ENCODE data around the gene DNAJB8.

DNAJB8 gene

DNA sequence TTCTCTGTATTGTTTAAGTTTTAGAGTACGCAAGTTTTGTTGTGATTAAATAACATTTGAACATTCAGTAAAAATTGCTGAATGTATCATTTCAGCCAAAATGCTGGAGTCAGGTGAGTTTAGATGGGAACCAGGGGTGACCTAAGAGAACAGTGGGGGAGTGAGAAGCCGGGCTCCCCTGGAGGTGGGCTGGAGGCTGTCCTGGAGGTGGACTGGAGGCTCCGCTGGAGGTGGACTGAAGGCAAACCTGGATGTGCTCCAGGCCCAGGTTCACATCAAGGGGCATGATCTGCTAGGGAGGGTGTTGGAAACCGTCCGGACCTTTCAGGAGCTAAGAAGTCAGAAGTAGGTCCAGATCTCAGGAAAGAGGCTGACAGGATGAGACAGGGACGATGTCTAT, 23.7 kb downstream of the DNAJB8 start:
- no peak for DNase-seq

DNA sequence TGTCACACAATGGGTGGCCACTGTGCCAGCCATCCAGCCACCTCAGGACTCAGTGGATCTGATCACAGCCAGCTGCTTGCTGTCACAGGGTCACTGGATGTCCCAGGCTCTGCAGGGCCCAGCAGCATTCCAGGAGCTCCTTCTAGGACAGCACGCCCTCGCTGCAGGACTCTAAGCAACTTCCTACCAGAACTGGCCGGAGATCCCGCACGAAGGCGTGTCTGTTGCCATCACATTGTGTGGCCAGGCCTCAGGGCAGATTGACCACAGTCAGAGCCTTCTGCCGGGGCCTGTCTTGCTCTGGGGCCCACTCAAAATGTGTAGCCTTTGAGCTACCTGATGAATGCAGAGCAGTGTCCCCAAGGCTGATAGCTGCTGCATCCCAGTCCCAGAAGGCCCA, 24.6 kb downstream of the DNAJB8 start:
- no peak for DNase-seq

DNA sequence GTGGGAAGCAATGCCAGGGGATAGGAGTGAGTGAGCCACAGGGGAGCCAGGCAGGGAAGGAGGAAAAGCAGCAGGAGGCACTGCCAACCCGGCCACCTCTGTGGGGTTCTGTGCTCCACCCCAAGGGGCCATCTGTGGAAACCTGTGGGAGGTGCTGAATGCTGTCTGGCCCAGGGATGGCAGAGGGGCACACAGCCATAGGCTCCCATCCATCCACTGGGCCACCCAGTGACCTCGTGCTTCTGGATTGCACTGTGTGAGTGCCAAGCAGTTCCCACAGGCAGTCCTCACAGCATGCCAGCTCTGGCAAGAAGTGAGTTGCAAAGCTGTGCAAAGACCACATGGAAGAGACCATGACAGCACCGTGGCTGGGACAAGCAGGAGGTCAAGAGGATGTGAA, 27.5 kb downstream of the DNAJB8 start:
- DNase-seq = no peak

DNA sequence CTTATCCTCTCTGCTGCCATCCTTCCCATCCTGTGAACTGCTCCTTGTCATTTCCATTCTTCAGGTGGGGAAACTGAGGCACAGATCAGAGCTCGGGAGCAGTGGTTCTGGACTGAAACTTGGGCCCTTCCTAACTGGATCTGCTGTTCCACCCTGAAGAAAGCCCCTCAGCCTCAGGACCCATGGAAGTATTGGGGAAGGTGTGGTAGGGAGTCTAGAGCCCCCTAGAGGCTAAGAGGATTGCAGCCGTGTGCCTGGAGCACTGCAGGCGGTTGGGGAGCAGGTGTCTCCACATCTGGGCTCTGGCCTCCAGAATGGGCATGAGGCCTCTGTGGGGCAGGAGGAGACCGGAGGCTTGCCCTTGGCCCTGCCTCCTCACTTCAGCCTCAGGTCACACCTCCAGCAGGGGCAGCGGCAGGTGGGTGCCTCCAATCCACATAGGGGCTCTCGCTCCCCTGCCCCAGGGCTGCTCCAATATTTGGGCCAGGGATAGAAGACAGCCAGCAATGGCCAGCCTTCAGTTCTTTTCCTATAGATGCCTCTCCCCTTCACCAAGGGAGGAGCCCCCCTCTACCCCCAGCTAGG, 28.1 kb downstream of the DNAJB8 start:
- DNase-seq = no peak

DNA sequence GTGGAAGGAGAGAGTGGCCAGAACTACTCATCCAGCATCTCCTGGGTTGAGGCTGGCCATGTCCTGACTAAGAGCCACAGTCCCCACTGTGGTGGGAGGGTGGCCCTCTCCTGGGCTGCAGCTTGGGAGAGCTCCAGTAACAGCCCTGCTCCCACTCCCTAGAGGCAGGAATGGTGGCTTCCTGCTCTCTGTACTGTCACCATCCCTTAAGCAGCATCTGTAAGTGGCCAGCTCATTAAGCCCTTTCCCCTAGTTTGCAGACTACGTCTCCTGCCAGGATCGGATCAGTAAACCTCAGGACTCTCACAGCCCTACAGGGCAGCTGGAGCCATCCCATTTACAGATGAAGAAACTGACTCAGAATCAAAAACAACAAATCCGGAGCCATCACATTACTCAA, 30.5 kb downstream of the DNAJB8 start:
- DNase-seq = no peak

DNA sequence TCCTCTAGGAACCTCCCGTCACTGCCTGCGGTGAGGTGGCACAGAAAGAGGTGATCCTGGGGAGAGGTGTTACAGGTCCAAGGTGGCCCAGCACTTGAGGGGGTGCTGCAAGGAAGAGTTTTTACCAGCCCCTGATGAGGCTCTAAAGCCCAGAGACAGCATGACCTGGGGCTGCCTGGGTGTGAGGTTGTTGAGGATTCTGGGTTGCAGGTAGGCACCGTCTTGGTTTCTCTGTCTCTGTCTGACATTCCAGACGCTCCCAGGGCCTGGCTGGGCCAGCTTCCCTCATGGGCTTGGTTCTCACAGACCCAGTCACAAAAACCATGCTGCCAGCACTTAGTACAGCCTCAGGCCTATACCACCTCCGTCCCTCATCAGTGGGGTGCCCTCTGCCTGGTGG, 31.1 kb downstream of the DNAJB8 start:
- DNase-seq = no peak

DNA sequence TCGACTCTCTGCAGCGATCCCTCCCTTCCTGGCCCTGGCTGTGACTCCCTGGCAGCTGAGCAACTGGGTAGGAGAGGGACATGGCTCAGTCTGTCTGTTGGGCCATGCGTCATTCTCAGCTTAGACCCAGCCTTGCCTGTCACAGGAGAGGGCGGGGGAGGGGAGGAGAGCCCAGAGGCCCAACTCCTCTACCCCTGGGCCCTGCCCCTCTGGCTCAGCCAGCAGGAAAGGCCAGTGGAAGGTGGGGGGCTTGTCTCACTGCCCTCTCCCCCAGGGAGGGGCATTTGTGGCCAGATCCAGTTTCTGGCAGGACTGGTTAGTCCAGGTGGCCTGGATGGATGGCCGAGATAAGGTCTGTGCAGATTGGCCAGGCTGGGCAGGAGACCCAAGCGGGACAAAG, 31.6 kb downstream of the DNAJB8 start:
- DNase-seq = no peak

DNA sequence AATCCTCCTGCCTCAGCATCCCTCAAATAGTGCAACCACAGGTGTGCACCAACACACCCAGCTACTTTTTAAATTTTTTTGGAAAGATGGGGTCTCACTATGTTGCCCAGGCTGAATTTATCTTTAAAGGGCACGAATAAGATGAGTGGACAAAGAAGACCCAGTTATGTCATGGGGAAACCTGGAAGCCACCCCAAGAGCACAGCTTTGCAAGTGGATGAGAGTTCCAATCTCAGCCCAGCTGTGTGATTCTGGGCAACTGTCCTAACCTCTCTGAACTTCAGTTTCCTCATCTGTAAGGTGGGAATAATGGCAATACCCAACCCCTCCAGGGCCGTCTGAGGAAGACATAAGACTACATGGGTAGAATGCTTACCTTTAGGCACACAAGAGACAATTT, 32.2 kb downstream of the DNAJB8 start:
- DNase-seq = no peak

DNA sequence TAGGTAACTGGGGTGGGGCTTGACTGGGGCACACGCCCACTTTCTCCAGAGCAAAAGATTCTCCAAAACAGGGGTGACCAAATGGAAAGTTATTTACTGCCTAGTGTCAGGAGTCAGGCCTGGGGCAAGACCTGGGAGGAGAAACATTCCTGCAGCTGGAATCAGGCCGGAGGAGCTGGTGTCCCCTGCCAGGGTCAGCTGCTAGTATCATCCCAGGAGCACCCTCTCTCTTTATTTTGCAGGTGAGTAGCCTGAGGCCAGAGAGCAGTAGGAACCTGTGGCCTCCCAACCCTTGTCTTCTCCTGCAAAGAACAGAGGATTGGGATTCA, 32.9 kb downstream of the DNAJB8 start:
- DNase-seq = no peak

DNA sequence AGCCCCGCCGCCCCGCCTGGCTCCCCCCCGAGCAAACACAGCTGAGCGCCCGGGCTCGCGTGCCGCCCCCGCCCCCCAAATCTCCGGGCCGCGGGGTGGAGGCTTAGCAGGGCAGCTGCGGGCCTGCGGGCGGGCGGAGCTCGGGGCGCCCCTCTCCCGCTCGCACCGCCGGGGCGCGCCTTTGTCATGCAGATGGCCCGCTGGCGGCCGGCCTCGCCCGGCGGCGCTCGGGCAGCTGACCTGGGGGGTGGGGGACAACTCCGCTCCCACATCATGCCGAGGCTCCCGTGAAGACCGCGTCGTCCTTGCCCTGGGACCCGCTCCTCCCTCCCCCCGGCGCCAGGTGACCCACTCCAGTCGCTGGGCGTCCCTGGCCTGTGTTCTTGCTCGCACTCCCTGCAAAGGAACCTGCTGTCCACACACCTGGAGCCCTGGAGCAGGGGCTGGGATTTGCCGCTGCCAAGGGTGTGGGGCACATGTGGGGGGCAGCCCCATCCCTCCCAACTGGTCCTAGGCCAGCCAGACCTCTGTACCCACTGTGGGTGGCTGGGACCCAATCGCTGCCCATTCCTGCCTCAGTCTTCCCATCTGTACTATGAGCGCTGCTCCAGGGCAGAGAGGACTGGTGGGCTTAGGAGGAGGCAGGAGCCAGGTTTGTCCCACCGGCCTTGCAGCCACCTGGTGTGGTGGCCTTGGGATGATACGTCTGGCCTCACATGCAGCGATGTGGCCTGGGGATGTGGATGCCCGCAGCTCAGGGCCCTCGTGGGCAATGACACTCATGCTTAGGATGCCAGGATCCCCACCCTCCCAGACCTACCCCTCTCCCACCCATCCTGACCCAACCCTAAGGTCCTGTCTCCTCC, 33.5 kb downstream of the DNAJB8 start:
- peak in 1 of 2 experiments; percentile 63 for DNase-seq

DNA sequence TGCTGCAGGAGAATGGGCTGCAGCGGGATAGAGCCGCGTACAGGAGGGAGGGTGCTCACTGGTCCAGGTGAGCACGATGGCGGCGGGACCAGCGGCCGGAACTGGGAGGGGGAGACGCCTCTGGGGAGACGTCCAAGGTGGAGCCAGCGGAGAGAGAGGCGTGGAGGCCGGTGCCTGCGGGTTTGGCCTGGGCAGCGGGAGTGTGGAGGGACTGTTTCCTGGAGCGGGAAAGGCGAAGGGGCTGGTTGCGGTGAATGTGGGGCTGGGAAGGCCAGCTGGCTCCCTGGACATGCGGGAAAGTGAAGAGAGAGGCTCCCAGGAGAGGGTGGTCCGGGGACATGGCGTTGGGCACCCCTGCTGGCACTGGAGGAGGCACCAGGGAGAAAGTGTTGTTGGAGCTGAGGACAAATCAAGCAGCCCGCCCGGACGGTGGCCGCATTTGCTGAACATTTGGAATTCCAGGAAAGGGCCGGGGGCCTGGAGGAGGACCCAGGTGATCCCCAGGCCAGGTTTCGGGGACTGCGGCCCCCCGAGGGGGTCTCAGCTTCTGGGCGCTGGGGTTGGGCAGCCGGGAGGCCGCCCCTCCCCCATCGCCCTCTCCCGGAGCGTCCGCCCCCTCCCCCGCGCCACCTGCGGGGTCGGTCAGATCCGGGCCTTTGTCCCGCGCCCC, 34.3 kb downstream of the DNAJB8 start:
- DNase-seq = no peak

DNA sequence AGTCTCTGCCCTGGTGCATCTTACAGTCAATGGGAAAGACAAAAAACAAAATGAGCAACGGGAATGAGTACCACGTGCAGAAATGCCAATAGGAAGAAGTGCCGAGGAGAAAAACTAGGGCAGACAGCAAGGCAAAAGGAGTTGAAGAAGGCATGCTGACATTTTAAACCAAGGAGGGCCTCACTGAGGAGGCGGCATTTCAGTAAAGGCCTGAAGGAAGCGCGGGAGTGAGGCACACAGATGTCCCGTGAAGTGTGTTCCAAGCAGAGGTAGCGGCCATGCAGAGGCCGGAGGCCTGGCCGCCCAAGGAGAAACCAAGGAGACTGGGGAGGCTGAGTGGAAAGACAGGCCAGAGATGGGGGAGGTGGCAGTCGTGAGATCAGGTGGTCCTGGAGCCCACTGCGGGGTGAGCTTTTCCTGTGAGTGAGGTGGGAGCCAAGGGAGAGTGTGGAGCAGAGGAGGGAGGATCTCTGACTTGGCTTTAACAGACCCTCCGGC, 34.8 kb downstream of the DNAJB8 start:
- no peak for DNase-seq

DNA sequence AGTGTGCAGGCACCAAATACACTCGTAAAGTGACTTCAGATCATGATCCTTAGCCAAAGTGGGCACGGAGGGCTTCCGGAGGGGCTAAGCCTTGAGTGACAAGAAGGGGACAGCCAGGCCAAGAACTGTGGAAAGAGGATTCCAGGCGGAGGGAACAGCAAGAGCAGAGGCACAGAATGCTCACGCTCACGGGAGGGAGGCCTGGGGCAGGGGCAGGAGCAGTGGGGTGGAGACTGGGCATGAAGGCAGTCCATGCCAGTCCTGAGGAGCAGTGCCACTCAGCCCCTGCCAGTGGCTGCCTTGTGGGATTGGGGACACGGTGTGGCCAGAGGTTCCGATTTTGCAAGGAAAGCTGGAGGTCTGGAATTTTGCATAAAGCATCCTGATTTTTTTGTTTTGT, 36.0 kb downstream of the DNAJB8 start:
- no peak for DNase-seq

DNA sequence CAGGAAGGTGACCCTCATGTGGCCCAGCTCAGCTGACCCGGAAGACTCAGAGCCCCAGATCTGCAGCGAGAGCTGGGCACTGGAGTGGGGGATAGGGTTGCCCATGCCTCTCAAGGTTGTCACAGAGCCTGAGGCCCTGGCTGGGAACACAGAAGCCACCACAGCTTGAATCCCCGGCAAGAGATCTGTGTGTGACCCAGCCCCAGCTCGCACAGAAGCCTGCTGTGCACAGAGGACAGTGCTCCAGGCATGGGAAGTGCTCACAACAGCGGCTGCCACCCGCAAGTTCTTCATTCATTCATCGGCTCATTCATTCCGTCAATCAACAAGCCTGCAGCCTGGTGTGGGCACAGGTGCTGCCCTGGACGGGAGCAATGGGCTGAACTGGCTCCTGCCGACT, 36.4 kb downstream of the DNAJB8 start:
- DNase-seq = no peak

DNA sequence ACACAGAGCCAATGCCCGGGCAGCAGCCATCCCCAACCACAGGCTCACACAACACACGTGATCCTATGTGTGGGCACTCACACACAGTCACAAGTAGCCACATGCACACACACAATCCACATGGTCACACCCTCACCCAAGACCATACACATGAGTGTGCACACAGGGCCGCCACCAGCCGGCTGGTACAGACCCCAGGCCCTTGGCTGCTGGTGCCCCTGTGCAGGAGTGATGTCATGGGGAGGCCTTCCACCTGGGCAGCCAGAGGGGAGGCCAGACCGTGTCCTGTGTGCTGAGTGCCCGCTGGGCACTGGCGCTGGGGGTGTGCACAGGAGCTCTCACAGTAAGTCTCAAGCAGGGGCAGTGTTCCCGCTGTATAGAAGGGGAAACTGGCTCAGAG, 36.9 kb downstream of the DNAJB8 start:
- no peak for DNase-seq

DNA sequence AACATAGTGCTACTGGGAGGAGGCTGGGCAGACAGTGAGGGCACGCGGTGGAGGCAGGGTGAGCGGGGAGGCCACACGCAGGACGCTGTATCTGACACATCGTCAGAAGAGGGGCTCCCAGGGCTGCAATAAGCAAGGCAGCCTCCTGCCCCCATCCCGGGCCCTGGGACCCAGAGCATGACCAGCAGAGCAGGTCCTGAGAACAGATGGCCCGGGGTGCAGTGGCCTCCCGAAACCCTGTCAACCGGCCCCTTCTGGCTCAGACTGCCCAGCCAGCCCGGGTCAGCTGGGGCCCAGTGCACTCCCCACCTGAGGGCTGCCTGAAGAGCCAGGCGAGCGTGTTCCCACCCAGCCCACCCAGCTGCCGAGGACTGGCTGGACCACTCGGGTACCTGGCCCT, 37.4 kb downstream of the DNAJB8 start:
- DNase-seq = no peak

DNA sequence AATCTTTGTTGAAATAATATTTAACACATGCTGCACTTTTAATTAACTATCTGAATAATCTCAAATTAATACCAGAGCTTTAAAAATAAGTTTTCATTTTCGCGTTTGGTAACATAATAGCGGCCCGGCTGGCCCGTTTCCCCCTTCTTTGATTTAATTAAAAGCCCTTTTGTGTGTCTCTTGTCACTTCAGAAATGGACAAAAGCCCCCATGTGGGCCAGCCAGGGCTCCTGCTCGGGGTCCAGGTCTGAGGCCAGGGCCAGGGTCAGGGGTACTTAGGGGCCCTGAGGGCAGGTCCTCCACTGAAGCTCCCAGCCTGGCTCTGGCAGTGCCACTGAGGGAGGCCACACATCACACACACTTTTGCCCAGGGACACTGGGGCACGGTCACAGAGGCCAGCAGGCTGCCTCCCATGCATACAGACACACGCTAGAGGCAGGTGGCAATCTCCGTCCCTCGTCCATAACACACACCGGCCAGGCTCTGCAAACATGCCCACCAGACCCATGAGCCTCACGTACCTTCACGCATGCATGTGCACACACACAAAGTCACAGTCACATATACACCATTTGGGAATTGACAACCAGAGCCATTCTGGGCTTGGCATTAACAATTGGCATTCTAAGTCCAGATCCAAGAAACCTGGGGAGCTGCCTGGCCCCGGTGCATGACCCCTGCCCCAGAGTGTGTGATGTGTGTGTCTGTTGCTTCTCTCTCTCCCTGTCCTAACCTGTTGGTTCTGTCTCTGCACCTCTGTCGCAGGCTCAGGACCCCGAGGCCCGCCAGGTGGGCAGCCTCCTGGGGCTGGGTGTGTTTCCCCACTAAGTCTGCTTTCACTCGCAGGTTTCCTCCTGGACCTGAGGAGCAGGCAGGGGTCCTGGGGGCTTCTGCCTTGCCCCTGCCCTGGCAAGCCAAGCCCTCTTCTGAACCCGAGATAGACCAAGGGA, 38.5 kb downstream of the DNAJB8 start:
- no peak for DNase-seq

DNA sequence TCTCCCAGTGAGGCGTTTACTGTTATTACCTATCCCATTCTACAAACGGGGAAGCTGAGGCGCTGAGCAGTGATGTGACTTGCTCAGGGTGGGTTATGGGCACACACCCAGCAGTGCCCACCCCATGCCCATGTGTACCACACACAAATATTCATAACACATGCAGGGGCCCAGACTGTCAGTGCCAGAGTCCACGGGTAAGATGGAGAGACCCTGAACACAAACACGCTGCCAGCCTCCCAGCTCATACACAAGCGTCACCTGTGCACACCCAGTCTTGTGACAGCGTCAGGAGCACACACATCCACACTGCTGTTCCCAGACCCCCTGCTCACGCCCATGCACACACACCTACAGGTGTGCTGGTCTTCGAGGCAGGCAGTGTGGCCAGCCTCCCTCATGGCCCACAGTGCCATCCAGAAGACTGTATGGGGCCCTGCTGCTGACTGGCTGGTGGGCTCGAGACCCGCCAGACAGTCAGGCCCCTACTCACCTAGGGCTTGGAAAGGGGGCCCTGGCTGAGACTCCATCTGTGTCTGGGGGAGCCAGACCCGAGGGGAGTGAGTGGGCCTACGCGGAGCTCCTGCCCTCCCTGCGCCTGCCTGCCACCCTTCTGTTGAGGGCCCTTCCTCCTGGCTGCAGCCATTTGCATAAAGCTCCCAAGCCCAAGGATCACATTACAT, 39.4 kb downstream of the DNAJB8 start:
- DNase-seq = peak; percentile 38 to 72

DNA sequence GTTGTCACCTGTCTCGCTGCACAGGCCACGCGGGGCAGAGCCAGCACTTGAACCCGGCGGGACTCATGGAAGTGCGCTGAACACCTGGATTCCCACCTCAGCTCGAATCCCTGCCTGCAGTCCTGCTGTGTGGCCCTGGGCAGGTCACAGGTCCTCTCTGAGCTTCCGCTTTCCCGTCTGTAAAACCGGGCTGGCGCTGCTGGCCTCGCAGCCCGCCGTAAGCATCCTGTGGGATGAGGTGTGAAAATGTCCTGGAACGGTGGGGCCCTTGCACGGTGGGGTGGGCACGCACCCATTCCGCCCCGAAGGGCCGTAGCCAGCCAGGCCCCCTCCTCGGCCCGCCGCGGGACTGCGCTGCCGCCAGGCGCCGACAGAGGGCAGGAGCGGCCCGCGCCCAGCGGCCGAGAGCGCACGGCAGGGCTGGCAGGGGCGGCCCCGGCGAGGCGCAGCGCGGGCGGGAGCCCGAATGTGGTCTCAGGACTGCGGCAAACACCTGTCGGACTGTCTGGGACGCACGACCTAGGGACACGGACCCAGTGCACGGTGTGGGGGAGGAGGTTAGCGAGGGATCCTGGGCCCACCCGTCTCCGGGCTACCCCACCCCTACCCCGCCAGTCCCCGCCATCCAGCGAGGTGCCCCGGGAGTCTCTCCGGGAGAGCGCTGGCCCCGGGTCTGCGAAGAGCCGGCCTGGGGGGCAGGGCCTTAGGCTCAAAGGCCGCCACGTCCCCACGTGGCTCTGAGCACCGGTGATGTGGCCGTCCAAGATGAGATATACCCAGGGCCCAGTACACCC, 40.4 kb downstream of the DNAJB8 start:
- DNase-seq = peak in 1 of 2 experiments; percentile 65

DNA sequence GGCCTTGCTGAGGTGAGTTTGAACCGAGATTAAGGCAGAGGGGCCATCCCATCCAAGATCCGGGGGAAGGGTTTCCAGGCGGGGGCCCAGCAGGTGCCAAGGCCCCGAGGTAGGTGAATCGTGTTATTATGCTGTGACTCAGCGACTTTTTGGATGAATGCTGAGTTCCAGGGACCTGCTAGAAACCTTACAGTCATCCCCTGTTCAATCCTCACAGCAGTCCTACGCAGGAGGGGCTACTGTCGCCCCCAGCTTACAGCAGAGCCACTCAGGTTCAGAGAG, 40.9 kb downstream of the DNAJB8 start:
- DNase-seq = no peak

DNA sequence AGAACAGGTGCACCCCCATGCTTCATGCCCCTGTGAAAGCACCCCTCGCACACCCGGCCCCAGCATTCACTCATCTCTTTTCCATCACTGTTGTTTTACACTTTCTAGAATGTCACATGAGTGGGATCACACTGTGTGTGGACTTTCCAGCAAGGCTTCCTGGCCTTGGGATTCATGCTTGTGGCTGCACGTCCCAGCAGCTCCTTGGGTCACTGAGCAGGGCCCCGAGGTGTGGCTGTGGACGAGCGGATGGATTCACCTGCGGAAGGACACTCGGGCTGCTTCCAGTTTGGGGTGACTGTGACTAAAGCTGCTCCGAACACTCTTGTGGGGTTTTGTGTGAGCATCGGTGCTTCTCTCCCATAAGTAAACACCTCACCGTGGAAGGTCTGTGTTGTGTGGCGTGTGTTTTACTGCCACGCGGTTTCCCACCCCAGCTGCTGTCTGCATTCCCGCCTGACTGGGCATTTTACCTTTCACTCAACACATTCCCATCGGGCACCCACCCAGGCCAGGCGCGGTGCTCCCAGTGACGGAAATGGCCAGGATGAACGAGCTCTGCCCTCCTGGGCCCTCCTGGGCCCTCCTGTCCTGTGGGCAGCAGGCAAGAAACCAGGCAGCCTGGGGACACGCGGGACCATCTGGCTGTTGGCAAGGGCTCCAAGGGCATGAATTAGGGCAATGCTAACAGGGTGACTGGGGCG, 41.4 kb downstream of the DNAJB8 start:
- peak in 1 of 2 experiments; percentile 20 for DNase-seq
